ENCODE data around the gene TNIP2.

TNIP2 gene

GRCh38 chr4:2795300-2795892 is 39.3 kb upstream of the TNIP2 start:
- no peak for DNase-seq (ENCODE audit: low read depth)
- no peak overlapping the region for H3K4me3 ChIP-seq (ENCODE audit: low read depth, low read length)

DNA sequence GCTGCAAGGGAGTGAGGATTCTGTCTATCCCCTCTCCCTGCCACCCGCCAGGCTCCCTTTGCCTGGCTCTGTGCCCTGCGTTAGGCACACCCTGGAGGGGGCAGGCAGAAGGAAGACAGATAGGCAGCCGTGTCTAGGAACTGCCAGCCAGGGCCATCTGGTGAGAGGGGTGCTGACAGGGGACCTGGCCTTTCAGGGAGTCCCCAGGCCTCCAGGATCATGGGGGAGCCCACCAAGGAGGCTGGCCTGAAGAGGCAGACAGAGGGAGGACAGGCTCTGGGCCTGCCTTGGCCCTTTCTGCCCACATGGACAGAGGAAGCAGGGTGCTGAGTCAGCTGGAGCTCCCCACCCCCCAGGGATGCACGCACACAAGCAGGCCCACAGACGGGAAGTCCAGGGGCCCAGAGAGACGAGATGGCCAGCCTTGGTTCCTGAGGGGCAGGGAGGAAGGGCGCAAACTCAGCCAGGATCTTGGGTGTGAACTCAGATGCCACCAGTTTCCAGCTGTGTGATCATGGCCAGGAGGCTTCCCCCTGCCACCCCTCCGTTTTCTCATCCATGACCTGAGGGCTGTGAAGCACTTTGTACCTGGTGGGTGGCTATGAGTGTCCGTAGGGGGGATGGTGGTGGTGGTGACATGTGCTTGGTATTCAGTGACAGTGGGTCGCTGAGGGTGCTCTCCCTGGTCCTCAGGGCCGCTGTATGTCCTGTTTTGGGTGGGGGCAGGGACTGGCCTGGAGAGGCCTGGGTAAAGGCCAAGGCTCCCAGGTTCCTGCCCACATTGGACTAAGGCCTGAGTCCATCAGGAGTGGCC is 38.6 kb upstream of the TNIP2 start:
- DNase-seq (ENCODE audit: low read depth), result peak; percentile 68
- peak overlapping the region; percentile 71 for H3K4me3 ChIP-seq (ENCODE audit: low read depth, low read length)

DNA sequence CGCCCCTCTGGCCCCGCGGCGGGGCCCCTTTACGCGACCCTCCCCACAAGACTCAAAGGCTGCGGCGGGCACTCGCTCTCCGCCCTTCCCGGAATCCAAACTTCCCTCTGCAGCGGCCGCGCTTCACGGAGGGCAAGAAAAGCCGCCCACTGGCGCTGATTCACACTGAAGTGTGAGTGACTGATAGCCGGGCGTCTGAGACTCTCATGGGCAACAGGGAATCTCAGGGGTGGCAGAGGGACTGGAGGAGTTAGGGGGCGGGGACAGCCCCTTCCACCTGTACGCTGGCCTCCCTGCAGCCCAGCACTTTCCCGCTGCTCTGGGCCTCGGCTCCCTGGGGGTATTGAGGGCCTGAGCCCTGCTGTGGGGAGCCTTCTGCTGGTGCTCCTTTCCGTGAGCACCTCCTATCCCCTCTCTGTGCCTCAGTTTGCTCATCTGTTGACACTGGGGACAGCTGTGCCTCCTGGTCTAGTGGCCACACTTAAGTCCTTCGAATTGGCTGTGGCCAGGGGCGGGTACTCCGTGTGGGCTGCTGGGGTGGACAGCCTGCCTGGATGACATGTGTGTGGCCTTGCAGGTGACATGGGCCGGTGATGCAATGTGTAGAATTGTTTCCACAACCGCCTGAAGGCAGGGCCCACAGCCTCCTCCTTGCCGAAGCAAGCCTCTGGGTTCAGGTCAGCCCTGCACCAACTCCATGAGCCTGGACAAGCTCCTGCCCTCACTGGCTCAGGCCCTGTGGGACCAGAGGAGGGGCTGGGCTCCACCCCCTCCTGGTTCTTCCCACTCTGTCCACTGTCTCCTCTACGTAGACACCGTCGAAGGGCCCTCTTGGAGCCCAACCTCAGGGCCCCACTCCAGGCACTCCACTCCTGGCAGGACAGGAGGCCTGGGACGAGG is 37.7 kb upstream of the TNIP2 start:
- no peak for DNase-seq (ENCODE audit: low read depth)
- peak overlapping the region; percentile 71 for H3K4me3 ChIP-seq (ENCODE audit: low read depth, low read length)

- no peak for DNase-seq (ENCODE audit: low read depth)
- peak within 1 kb of the TSS; percentile 71 for H3K4me3 ChIP-seq (ENCODE audit: low read depth, low read length)
Measured at GRCh38 chr4:2792711-2793585, 36.8 kb upstream of the TNIP2 start, which contains the start of gene SH3BP2. SH3BP2 (plus strand) TSS chr4:2793085; CDS start chr4:2820618, 27,533 bp downstream.

DNA sequence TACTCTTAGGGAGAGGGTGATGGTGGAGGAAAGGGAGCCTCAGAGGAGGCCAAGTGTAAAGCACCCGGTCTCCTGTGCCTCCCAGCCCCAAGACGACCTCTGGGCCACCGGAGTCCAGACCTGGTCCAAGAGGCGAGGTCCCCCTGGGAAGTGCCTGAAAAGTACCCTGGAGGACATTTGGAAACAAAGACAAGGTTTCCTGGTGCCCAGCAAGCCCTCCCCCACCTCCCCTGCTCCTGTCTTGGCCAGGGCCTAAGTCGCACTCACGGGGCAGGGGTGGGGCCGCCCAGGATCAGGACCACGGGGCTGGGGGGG is 36.2 kb upstream of the TNIP2 start:
- no peak for DNase-seq (ENCODE audit: low read depth)
- H3K4me3 ChIP-seq (ENCODE audit: low read depth, low read length), result no peak overlapping the region

DNA sequence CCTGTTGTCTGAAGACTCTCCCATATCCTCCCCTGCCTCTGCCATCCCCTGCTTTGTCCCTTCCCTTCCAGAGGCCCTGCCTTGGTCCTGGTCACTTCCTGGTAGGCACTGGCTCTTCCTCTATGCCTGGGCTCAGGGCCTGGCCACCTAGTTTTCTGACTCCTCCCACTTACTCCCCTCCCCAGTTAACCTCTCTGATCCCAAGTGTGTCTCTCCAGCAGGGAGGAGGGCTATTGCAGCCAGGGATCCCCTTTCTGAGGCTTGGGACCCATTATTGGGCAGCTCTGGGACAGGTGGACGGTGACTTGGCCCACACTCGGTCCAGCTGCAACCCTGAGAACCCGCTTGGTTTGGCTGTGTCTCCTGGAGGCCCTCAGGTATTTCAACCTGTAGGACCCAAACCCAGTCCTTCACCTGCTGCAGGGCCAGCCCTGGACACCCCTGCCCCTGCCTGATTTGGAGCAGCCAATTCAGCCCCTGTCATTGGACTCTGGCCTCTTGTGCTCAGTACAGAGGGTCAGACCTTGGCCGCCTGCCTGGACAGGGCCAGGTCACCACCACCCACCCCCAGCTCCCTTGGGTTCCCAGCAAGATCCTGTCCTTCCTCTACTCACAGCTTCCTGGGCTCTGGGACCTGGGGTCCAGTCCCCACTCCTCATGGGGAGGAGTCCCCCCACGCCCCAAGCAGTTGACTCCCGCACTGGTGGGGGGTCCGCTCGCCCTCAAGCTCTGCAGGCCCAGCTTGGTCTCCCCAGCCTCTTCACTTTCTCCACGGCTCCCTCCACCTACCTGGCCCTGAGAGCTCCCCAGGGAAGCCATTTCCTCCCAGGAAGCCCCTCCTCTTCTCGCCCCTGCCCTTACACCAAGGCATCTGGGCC is 35.6 kb upstream of the TNIP2 start:
- H3K4me3 ChIP-seq (ENCODE audit: low read depth, low read length), result no peak overlapping the region
- DNase-seq (ENCODE audit: low read depth), result no peak

GRCh38 chr4:2790583-2791517 is 34.7 kb upstream of the TNIP2 start:
- no peak for DNase-seq (ENCODE audit: low read depth)
- H3K4me3 ChIP-seq (ENCODE audit: low read depth, low read length), result no peak overlapping the region

DNA sequence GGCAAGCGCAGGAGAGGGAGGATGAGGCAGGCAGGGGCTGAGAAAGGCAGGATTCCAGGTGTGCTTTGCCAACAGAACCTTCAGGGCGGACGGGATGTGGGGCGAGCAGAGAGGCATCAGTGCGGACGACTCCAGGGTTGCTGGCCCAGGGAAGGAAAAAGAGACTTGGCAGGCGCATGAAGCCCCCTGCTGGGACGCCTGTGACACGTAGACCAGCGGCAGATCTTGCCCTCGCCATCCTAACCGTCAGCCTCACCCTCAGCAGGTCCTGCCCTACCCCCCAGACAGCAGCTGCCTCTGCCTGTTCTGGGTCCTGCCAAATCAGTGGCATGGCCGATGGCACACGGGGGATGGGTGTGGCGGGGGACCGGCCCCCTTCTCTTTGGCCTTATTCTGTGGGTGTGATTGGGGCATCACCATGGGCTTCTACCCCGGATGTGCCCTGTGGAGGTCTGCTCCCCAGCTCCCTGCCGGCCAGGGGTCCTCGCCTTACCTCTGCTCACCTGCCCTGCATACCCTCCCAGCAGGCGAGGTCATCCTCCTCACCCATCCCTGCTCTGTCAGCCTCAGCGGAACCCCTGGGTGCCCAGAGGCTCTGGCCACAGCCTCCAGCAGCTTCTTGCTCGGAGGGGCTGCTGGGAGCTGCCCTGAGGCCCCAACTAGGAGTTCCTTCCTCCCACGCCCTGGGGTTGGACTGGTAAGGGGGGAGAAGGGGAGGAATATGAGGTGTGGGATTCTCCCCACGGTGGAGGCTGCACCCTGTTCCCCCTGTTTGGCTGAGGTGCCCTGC is 33.9 kb upstream of the TNIP2 start:
- DNase-seq (ENCODE audit: low read depth), result no peak

GRCh38 chr4:2789351-2789750 is 33.2 kb upstream of the TNIP2 start:
- DNase-seq (ENCODE audit: low read depth), result no peak
- H3K4me3 ChIP-seq (ENCODE audit: low read depth, low read length), result no peak overlapping the region

More for the DNA sequence above, 33.9 kb upstream of the TNIP2 start:
- no peak overlapping the region for H3K4me3 ChIP-seq (ENCODE audit: low read depth, low read length)

DNA sequence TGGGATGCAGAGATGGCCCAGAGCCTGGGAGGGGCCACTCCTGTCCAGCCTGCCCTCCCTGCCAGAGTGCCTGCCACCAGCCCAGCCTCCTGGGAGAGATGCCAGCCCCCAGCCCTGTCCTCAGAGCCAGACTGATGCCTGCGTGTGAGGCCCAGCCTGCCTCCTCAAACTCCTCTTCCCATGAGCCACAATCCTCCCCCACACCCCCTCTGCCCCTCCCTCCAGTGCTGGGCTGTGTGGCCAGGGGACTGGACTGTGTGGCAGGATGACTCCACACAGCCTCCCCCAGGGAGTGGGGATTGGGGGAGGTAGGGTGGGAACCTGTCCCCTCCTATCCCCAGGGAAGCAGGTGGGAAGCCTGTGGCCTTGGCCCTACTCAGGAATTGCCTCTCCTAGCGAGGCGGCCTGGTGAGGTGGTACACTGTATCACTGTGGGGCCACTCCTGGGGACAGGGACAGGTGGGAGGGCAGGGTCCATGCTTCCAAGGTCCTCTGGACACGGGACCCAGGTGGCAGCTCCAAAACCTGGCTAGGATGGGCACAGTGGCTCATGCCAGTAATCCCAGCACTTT is 32.5 kb upstream of the TNIP2 start:
- no peak overlapping the region for H3K4me3 ChIP-seq (ENCODE audit: low read depth, low read length)
- DNase-seq (ENCODE audit: low read depth), result no peak

GRCh38 chr4:2788101-2788500 is 32.0 kb upstream of the TNIP2 start:
- no peak overlapping the region for H3K4me3 ChIP-seq (ENCODE audit: low read depth, low read length)

DNA sequence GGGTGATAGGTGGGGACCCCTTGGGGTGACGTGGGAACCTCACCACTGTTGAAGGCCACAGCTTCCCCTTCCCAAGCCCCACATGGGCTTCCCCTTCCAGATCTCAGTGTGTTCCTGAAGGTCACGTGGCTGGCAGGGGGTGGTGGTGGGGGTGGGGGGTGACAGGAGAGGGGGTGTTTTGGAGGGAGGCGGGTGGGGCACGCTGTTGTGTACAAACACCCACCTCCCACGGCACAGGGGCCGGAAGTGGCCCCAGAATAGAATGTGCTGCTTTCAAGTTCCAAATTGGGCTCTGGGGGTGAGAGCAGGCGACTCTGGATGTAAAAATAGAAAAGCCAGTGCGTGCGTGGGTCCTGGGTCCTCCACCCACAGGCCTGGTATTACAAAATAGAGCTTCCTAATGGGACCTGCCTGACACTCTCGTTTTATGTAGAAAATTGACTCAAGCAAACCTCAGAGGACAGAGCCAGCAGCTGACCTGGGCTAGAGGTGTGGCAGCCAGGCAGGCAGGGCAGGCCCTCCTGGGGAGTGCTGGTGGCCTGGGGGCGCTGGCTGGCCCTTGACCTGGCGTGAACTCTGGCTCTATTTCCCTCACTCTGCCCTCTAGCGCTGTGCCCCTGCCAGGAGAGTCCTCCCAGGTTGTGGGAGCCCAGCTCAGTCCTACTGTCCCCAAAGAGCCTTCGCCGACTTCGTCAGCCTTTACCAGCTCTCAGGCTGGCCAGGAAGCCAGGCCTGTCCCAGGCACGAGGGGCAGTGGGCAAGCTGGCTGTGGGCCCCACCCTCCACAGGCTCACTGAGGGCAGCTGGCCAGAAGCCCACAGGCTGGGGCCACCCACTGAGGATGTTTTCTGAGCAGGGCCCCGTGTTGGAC is 31.3 kb upstream of the TNIP2 start:
- H3K4me3 ChIP-seq (ENCODE audit: low read depth, low read length), result no peak overlapping the region
- DNase-seq (ENCODE audit: low read depth), result no peak

More at GRCh38 chr4:2788101-2788500, 32.0 kb upstream of the TNIP2 start:
- DNase-seq (ENCODE audit: low read depth), result no peak

GRCh38 chr4:2786794-2787229 is 30.7 kb upstream of the TNIP2 start:
- DNase-seq (ENCODE audit: low read depth), result no peak
- no peak overlapping the region for H3K4me3 ChIP-seq (ENCODE audit: low read depth, low read length)

DNA sequence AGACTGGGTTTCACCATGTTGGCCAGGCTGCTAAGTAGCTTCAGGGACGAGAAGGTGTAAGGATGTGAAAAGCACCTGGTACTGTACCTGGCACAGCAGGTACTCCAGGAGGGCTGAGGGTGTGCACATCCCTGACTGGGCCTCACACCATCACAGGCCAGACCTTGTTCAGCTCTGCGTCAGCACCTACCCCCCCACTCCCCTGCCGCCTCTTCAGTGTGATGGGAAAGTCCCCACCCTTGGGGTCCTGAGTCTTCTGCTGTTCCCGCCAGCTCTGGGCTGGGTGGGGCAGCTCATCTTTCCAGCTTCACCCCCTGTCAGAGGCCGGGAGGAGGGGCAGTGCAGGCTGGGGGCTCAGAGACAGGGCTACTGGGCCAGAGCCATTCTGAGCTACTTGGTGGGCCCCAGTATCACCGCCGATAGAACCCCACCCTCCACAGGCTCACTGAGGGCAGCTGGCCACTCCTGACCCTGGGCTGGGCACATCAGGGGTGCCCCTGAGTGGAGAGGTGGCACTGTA is 30.1 kb upstream of the TNIP2 start:
- no peak for DNase-seq (ENCODE audit: low read depth)

GRCh38 chr4:2785613-2786012 is 29.5 kb upstream of the TNIP2 start:
- no peak overlapping the region for H3K4me3 ChIP-seq (ENCODE audit: low read depth, low read length)
- no peak for DNase-seq (ENCODE audit: low read depth)

More for the DNA sequence above, 30.1 kb upstream of the TNIP2 start:
- no peak overlapping the region for H3K4me3 ChIP-seq (ENCODE audit: low read depth, low read length)
